Keratinocyte (primary cell): ENCODE measurements around the gene LRIG3. TPM values are rescaled to one million over a fixed set of nuclear protein-coding genes. Genes with fewer than 3 reads are reported as not detected.

Experiments used
- DNase-seq: peaks from one replicate; pipeline ENCODE4 v3.0.0-alpha.2; 2011; ENCODE audit warnings: low read depth, missing footprints, low spot score
- FAIRE-seq: peaks from 2 replicates; lab custom pipeline; 2011; peaks lifted over from hg19 to GRCh38; lab: Jason Lieb, UNC
- H2AFZ ChIP-seq: 2 replicates; pipeline ENCODE4 v1.6.0; 2012; ENCODE audit warnings: low read length, control low read depth, inconsistent platforms; ENCODE audit not compliant: control insufficient read depth
- H3K27ac ChIP-seq: 2 replicates; pipeline ENCODE4 v1.5.1; 2011; ENCODE audit warnings: low read length; ENCODE audit not compliant: control insufficient read depth, insufficient read depth
- H3K27me3 ChIP-seq: 3 replicates; pipeline ENCODE4 v1.6.0; 2011; ENCODE audit warnings: low read length; ENCODE audit not compliant: control insufficient read depth, insufficient read depth; ENCODE audit errors: extremely low read depth
- H3K36me3 ChIP-seq, 2 experiments: 2 replicates in 1 of 2; 3 replicates in 1 of 2; pipeline ENCODE4 v1.5.1; 2011; ENCODE audit warnings: low read length in 2 of 2, mild to moderate bottlenecking in 1 of 2; ENCODE audit not compliant: control insufficient read depth in 2 of 2, insufficient read depth in 2 of 2; ENCODE audit errors: extremely low read depth in 1 of 2
- H3K4me1 ChIP-seq: 3 replicates; pipeline ENCODE4 v1.5.1; 2011; ENCODE audit warnings: low read length; ENCODE audit not compliant: control insufficient read depth, insufficient read depth; ENCODE audit errors: extremely low read depth
- H3K4me2 ChIP-seq: 3 replicates; pipeline ENCODE4 v1.6.0; 2011; ENCODE audit warnings: low read depth, low read length; ENCODE audit not compliant: control insufficient read depth, insufficient read depth; ENCODE audit errors: extremely low read depth
- H3K4me3 ChIP-seq, 3 experiments: fragments of 200-600 bp in 1 of 3; sonication (generic) in 1 of 3; 2 replicates in 2 of 3; 3 replicates in 1 of 3; pipeline ENCODE4 v1.5.1; 2011 to 2016; ENCODE audit warnings: low read length in 3 of 3, mild to moderate bottlenecking in 3 of 3, control low read depth in 2 of 3, inconsistent platforms in 1 of 3, low read depth in 1 of 3, mixed read lengths in 1 of 3, mixed run types in 1 of 3, moderate library complexity in 1 of 3; ENCODE audit not compliant: control insufficient read depth in 2 of 3, insufficient read depth in 2 of 3; ENCODE audit errors: extremely low read depth in 1 of 3
- H3K79me2 ChIP-seq: 2 replicates; pipeline ENCODE4 v1.6.0; 2012; ENCODE audit warnings: low read length; ENCODE audit not compliant: control insufficient read depth, insufficient read depth
- H3K9ac ChIP-seq: 3 replicates; pipeline ENCODE4 v1.6.0; 2011; ENCODE audit warnings: low read length; ENCODE audit not compliant: control insufficient read depth, insufficient read depth; ENCODE audit errors: extremely low read depth
- H3K9me1 ChIP-seq: 3 replicates; pipeline ENCODE4 v1.6.0; 2011; ENCODE audit warnings: low read length; ENCODE audit not compliant: control insufficient read depth, insufficient read depth; ENCODE audit errors: extremely low read depth
- H3K9me3 ChIP-seq: 2 replicates; pipeline ENCODE4 v1.5.1; 2012; ENCODE audit warnings: low read depth, low read length; ENCODE audit not compliant: control insufficient read depth
- H4K20me1 ChIP-seq: 3 replicates; pipeline ENCODE4 v1.6.0; 2011; ENCODE audit warnings: low read length; ENCODE audit not compliant: control insufficient read depth, insufficient read depth; ENCODE audit errors: extremely low read depth
- EZH2 ChIP-seq: IDR thresholded peaks from one replicate; pipeline ENCODE4 v1.6.1; 2012; ENCODE audit warnings: inconsistent platforms, mild to moderate bottlenecking, low read length, moderate library complexity
- dilution Hi-C: fragments of 300-500 bp; cut with MboI; formaldehyde crosslinking; loops from one replicate; pipeline ENCODE4 v1.7.0; 2020; ENCODE audit warnings: low sequenced_read_pairs; ENCODE audit not compliant: extremely low pct_ligation_motif_present
- polyA plus RNA-seq, 5 experiments: library from polyadenylated mRNA; depleted of rRNA in 3 of 5; stranded (reverse) in 3 of 5; stranded (forward) in 1 of 5; unstranded in 1 of 5; fragments of >200 nt; gene quantifications; 1 replicate in 1 of 5; 2 replicates in 3 of 5; 3 replicates in 1 of 5; pipeline versions ENCODE4 v1.2.1 to v1.2.3, GENCODE V29; 2011 to 2012; ENCODE audit warnings: missing spikeins in 2 of 5, low read depth in 1 of 5, low replicate concordance in 1 of 5
- TF ChIP-seq, protein P1 (sequence below), 3 experiments: IDR thresholded peaks in 1 of 3; conservative IDR thresholded peaks in 1 of 3; optimal IDR thresholded peaks in 1 of 3; 2 replicates in 2 of 3; 3 replicates in 1 of 3; pipeline versions ENCODE3 to v1.5.1; 2011; ENCODE audit warnings: low read length in 3 of 3, mild to moderate bottlenecking in 3 of 3, moderate library complexity in 2 of 3, control low read depth in 1 of 3, inconsistent platforms in 1 of 3; ENCODE audit not compliant: insufficient read depth in 2 of 3; ENCODE audit errors: extremely low read depth in 1 of 3

Gene LRIG3
- polyA plus RNA-seq, 1 donor (not counting 4 experiments of a cell fraction or from before 2014, with no cell fraction given): 30.9 TPM

DNA sequence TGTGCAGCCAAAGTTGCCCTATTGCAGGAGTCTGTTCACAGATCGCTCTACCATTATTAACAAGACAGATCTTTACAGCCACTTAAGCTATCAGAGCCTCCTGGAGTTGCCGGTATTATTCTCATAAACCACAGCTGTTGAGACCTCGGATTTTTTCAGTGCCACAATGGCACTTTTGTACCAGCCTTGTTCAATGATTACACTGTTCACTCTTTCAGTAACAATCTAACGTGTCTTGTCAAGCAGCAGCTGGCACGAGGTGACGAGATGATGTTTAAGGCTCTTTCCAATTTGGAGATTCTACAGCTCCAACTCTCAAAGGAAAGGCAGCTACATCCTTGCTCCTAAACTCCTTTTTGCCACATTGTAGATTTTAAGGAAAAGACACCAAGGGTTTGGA, 30.7 kb downstream of the LRIG3 start:
- Histone ChIP-seq H3K9me3 (no peaks in the 10 kb centered on the region), H3K79me2 (peaks cover 34% of the 10 kb centered on the region), H4K20me1 (no peaks in the 10 kb centered on the region), H3K27me3 (no peaks in the 10 kb centered on the region), H3K36me3 (peaks cover 15 to 23% of the 10 kb centered on the region in 2 experiments), H3K9ac (no peak overlapping the region), H2AFZ (no peak overlapping the region), H3K27ac (peak overlapping the region; percentile 28), H3K4me3 (no peak overlapping the region), H3K9me1 (peaks cover 4% of the 10 kb centered on the region), H3K4me1 (peaks cover 37% of the 10 kb centered on the region), H3K4me2 (no peak overlapping the region)
- dilution Hi-C loops: no loop called here
- DNase-seq: no peak
- peak; percentile 68 for FAIRE-seq
- TF ChIP-seq, protein P1, sequence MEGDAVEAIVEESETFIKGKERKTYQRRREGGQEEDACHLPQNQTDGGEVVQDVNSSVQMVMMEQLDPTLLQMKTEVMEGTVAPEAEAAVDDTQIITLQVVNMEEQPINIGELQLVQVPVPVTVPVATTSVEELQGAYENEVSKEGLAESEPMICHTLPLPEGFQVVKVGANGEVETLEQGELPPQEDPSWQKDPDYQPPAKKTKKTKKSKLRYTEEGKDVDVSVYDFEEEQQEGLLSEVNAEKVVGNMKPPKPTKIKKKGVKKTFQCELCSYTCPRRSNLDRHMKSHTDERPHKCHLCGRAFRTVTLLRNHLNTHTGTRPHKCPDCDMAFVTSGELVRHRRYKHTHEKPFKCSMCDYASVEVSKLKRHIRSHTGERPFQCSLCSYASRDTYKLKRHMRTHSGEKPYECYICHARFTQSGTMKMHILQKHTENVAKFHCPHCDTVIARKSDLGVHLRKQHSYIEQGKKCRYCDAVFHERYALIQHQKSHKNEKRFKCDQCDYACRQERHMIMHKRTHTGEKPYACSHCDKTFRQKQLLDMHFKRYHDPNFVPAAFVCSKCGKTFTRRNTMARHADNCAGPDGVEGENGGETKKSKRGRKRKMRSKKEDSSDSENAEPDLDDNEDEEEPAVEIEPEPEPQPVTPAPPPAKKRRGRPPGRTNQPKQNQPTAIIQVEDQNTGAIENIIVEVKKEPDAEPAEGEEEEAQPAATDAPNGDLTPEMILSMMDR (optimal IDR thresholded peaks at IDR 0.05 in 1 of 3, IDR thresholded peaks at IDR 0.05 in 1 of 3, conservative IDR thresholded peaks at IDR 0.05 in 1 of 3; ENCODE audit: extremely low read depth in 1 of 3, insufficient read depth in 2 of 3, low read length in 3 of 3): no peak
- TF ChIP-seq EZH2: no peak

DNA sequence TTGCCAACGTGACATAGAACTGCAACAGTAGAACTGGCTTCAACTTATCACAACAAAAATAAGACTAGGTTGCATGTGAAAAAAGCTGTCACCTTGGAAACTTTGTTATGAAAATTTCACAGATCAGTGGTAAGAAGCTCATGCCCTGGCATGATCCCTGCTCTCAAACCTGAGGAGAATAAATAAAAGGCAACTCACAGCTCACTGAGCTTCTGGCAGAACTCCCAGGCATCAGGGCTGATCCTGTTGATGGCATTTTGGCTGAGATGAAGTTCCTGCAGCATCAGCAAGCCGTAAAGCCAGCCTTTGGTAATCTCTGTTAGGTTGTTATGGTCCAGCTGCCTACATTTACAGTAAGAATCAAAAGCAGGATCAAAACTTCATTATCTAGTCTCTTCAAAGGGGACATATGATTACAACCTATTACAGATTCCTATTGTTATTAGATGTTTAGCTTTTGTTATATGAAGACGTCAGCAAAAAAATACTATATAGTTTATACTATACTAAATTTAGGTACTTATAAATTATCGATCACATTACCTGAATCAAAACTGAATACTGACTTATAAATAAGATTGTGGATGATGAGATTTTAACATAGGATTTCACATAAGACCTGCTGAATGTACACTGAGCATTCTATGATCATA, 32.0 kb downstream of the LRIG3 start:
- peaks cover 21 to 25% of the 10 kb centered on the region in 2 experiments for H3K36me3 ChIP-seq
- H3K9ac ChIP-seq: peak overlapping the region; percentile 19
- peak overlapping the region; percentile 74 for H3K27ac ChIP-seq
- TF ChIP-seq EZH2: no peak
- TF ChIP-seq, protein P1 (optimal IDR thresholded peaks at IDR 0.05 in 1 of 3, IDR thresholded peaks at IDR 0.05 in 1 of 3, conservative IDR thresholded peaks at IDR 0.05 in 1 of 3; ENCODE audit: extremely low read depth in 1 of 3, insufficient read depth in 2 of 3, low read length in 3 of 3): no peak
- no peak overlapping the region for H2AFZ ChIP-seq
- H3K27me3 ChIP-seq: no peaks in the 10 kb centered on the region
- no peaks in the 10 kb centered on the region for H3K9me1 ChIP-seq
- no peaks in the 10 kb centered on the region for H3K9me3 ChIP-seq
- H4K20me1 ChIP-seq: no peaks in the 10 kb centered on the region
- peak; percentile 96 for FAIRE-seq
- dilution Hi-C loops: no loop called here
- no peak for DNase-seq
- H3K4me1 ChIP-seq: peaks cover 24% of the 10 kb centered on the region
- H3K4me3 ChIP-seq: no peak overlapping the region
- peaks cover 23% of the 10 kb centered on the region for H3K79me2 ChIP-seq
- no peak overlapping the region for H3K4me2 ChIP-seq
